ENCODE measurements around the gene NTNG2.

DNA sequence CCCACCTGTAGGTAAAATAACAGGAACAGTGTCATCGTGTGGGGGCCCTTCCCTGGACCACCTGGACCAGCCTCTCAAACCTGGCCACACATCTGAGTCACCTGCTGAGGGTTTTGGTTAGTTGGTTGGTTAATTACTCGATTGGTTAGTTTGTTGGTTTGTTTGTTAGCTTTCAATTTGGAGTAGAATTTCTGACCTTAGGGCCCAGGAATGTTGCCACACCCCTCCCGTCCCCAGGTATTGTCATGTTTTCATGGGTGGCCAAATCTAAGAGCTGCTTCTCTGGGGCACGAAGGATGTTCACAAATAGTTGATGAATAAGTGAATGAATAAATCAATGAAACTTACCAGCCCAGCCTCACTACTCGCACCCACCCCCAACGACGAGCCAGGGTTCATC, 21.9 kb downstream of the NTNG2 start:
- TF ChIP-seq, protein P1, sequence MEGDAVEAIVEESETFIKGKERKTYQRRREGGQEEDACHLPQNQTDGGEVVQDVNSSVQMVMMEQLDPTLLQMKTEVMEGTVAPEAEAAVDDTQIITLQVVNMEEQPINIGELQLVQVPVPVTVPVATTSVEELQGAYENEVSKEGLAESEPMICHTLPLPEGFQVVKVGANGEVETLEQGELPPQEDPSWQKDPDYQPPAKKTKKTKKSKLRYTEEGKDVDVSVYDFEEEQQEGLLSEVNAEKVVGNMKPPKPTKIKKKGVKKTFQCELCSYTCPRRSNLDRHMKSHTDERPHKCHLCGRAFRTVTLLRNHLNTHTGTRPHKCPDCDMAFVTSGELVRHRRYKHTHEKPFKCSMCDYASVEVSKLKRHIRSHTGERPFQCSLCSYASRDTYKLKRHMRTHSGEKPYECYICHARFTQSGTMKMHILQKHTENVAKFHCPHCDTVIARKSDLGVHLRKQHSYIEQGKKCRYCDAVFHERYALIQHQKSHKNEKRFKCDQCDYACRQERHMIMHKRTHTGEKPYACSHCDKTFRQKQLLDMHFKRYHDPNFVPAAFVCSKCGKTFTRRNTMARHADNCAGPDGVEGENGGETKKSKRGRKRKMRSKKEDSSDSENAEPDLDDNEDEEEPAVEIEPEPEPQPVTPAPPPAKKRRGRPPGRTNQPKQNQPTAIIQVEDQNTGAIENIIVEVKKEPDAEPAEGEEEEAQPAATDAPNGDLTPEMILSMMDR (IDR thresholded peaks at IDR 0.05), result no peak
- no peak for TF ChIP-seq POLR2AphosphoS5 (IDR thresholded peaks at IDR 0.05)

Data from stomach (tissue), 4 donors.